HFFc6 (cell line): ENCODE results near the gene PTGER3. TPM values are rescaled to one million over a fixed set of nuclear protein-coding genes. Genes with fewer than 3 reads are reported as not detected.
A peak's percentile ranks its signal among the peaks of the same experiment; 100 is the strongest.

Experiments used
- DNase-seq: peaks from one replicate; pipeline ENCODE4 v3.0.0-alpha.2; 2018
- H3K27ac Mint-ChIP-seq: 2 replicates; pipeline ENCODE4 v1.8.0; 2020; ENCODE audit warnings: mild to moderate bottlenecking, mixed read lengths
- H3K27me3 Mint-ChIP-seq: 2 replicates; pipeline ENCODE4 v1.8.0; 2021; ENCODE audit warnings: mild to moderate bottlenecking, moderate library complexity, mixed read lengths; ENCODE audit not compliant: insufficient read depth
- H3K36me3 Mint-ChIP-seq: 2 replicates; pipeline ENCODE4 v1.8.0; 2021; ENCODE audit warnings: low read depth, mixed read lengths
- H3K4me1 Mint-ChIP-seq: 2 replicates; pipeline ENCODE4 v1.8.0; 2020; ENCODE audit warnings: low read depth, mixed read lengths
- H3K4me3 Mint-ChIP-seq: 2 replicates; pipeline ENCODE4 v1.8.0; 2020; ENCODE audit warnings: mild to moderate bottlenecking, moderate library complexity, mixed read lengths
- H3K9me3 Mint-ChIP-seq: 2 replicates; pipeline ENCODE4 v1.8.0; 2020; ENCODE audit warnings: mild to moderate bottlenecking, mixed read lengths
- long read RNA-seq: library from polyadenylated mRNA; unstranded; transcript quantifications from one replicate; pipeline ENCODE4 v2.0.0, GENCODE V29; 2019
- total RNA-seq, 6 experiments: library from RNA; stranded (reverse); fragmentation: NEBNext Ultra II Directional; extraction: Animal tissue kit (Norgen Biotek cat#: 25700); gene quantifications; 2 replicates in 1 of 6; 3 replicates in 5 of 6; pipeline ENCODE4 v1.2.3, GENCODE V29; 2021
- TF ChIP-seq, protein P1 (sequence below): fragments of 200-600 bp; sonication (generic); IDR thresholded peaks from 2 replicates; pipeline ENCODE4 v1.5.0; 2021; ENCODE audit warnings: antibody characterized with exemption, mild to moderate bottlenecking

PTGER3 gene
- total RNA-seq, result 1 to 10 TPM in 2 of 6 experiments, under 1 TPM in 4; 0.40 to 2.1 (median 0.54) TPM
- long read RNA-seq, partial matches to known transcripts, result 1 of 3 reads
- long read RNA-seq, other reads (novel, unspliced or antisense), result 1 of 3 reads

DNA sequence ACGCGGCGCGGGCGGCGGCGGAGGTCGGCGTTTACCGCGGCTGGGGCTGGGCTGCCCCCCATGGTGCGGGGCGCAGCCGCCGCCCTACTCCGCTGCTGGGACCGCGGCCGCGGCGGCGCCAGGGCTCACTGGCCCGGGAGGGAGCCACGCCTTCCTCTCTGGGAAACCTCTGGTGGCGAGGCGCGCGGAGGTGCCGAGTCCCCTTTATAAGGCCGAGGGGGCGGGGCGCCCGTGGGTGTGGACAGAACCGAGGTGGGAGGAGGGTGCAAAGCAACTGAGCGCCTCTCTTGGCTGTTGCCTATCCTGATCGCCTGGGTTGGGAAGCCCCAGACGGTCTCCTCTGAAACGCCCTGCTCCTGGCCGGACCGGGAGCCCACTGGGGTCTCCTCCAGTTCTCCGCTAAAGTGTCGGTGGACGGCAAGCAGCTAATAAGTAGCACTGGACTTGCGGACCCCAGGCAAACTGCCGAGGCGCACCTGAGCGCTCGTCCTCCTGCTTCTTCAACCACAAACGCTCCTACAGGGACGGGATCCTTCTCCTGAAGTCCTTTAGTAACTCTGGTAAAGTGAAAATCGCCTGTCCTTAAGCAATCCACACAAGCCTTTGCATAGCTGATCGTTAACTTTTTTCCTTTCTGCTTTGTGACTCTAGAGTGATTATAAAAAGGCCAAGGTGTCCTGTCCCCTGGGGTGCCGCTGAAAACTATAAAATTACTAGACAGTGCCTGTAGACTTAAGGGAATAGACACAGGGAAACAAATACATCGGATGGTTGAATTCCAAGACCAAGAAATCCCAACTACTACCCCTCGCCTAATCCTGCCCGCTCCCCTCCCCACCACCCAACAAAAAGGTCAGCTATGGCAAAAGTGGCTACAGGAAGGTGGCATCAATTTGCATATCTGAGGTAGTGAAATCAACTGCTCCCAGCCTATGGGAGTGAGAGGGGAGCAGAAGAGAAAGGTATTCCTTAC, at the start of gene PTGER3:
TSS of gene PTGER3 (minus strand) at position 182 of the 973 bp plus-strand sequence. CDS start 239 bp downstream, outside the sequence.
- Mint-ChIP-seq H3K27ac (no peak within 1 kb of the TSS), H3K36me3 (no peaks in the 10 kb centered on the region), H3K4me3 (peak within 1 kb of the TSS; percentile 67), H3K9me3 (no peaks in the 10 kb centered on the region), H3K4me1 (peaks cover 6% of the 10 kb centered on the region; the same call in 1 of the 2 replicates), H3K27me3 (peaks cover 25% of the 10 kb centered on the region)
- TF ChIP-seq, protein P1, sequence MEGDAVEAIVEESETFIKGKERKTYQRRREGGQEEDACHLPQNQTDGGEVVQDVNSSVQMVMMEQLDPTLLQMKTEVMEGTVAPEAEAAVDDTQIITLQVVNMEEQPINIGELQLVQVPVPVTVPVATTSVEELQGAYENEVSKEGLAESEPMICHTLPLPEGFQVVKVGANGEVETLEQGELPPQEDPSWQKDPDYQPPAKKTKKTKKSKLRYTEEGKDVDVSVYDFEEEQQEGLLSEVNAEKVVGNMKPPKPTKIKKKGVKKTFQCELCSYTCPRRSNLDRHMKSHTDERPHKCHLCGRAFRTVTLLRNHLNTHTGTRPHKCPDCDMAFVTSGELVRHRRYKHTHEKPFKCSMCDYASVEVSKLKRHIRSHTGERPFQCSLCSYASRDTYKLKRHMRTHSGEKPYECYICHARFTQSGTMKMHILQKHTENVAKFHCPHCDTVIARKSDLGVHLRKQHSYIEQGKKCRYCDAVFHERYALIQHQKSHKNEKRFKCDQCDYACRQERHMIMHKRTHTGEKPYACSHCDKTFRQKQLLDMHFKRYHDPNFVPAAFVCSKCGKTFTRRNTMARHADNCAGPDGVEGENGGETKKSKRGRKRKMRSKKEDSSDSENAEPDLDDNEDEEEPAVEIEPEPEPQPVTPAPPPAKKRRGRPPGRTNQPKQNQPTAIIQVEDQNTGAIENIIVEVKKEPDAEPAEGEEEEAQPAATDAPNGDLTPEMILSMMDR, result no peak
- DNase-seq, result no peak

DNA sequence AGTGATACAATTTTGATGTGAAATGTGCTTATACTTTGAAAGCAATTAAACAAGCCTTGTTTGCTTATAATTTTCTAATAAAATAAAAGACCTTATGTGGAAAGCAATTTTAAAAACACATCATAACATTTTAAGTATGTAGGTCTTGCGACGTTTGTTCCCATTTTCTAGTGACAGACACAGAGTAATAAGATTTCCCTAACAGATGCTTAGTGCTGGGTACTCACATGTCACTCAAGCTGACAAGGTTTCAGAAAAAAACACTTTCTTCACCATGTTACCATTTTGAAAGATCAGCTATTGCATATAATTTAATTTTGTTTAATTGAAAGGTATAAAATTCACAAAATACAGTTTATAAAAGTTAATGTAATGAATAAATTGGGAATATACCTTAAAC, 47.3 kb upstream of the PTGER3 start:
- Mint-ChIP-seq H3K36me3 (no peaks in the 10 kb centered on the region), H3K9me3 (no peaks in the 10 kb centered on the region), H3K27me3 (peaks cover 2% of the 10 kb centered on the region), H3K4me1 (peaks cover 13% of the 10 kb centered on the region), H3K27ac (no peak overlapping the region), H3K4me3 (no peak overlapping the region)
- no peak for DNase-seq
- TF ChIP-seq, protein P1, result no peak

DNA sequence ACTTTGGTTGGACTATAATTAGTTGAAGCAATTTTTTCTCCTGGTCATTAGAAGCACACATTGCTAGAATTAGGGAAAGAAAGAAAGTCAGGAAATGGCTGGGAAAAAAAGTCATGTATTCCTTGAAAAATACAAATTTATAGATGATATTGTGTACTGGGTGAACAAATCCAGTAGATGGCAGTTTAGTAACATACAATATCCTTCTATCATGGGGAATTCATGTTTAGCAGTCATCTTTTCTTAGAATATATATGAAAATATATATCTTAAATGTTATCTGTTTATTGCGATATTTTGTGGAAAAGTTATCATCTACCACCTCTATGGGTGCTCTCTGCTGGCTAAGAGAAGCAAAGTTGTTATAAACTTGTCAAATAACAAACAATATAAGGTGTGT, 46.3 kb upstream of the PTGER3 start:
- peak; percentile 25 for DNase-seq
- no peak overlapping the region for H3K4me3 Mint-ChIP-seq

DNA sequence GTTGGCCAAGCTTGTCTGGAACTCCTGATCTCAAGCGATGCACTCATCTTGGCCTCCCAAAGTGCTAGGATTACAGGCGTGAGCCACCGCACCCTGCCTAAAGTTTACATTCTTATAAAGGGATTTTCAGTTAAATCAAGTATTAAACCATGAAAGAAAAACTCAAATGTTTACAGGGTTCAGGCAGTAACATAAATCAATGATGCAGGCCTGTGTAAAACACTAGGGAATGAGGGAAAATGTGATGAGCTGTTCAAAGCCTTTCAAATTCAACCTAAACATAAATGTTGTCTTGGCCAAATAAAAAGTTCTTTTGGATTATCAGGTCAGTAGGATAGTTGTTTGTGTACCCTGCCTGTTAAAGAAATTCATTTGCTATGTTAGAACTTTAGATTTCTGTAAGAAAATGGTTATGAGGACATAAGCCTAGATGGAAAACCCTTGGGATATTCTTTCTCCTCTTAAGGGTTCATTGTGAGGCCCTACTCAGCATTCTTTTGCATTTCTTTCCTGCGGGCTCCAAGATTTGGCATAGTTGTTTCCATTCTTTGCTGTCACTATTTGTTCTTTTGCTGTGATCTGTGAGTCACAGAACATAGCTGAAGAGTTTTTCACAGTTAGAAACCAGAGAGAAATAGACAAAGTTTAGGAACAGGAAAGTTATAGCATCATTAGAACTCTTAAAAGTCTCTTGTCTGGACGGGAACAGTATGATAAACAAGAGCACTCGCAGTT, 42.1 kb upstream of the PTGER3 start:
- TF ChIP-seq, protein P1, result no peak
- DNase-seq, result peak; percentile 68
- no peaks in the 10 kb centered on the region for H3K9me3 Mint-ChIP-seq
- peak overlapping the region; percentile 75 for H3K4me3 Mint-ChIP-seq
- H3K27ac Mint-ChIP-seq, result peak overlapping the region; percentile 88
- H3K4me1 Mint-ChIP-seq, result peaks cover 50% of the 10 kb centered on the region
- no peaks in the 10 kb centered on the region; the same call in 1 of the 2 replicates for H3K27me3 Mint-ChIP-seq
- H3K36me3 Mint-ChIP-seq, result no peaks in the 10 kb centered on the region

More for the DNA sequence above, 46.3 kb upstream of the PTGER3 start:
- Mint-ChIP-seq H3K27ac (no peak overlapping the region), H3K9me3 (no peaks in the 10 kb centered on the region), H3K4me1 (peaks cover 23% of the 10 kb centered on the region), H3K36me3 (no peaks in the 10 kb centered on the region), H3K27me3 (no peaks in the 10 kb centered on the region; the same call in 1 of the 2 replicates)
- TF ChIP-seq, protein P1, result peak; percentile 79

DNA sequence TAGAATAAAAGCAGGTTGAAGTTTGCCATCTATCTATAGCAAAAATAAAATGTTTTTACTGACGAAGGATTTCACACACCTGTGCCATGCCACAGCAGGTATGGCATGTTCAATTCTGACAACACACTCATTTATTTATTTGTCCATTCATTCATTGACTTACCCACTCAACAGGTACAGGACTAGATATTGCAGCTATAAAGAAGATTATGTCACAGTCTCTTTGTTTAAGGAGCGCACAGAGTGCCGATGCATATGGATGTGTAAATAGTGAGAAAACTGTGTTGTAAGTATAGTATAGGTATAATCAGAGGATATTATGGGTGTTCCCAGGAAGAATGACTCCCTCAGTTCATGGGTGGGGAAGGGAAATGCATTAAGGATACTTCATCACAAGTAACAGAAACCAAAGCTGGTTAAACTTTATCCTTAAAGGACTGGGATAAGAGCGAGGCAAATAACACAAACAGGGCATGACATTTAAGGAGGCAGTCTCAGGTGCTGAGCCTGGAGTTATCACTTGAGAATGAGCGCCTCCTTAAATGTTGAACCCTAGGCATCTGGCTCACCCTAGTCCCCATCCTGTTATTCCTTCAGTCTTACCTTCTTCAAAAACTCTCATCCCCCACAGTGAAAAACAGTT, 41.1 kb upstream of the PTGER3 start:
- TF ChIP-seq, protein P1, result no peak
- H3K9me3 Mint-ChIP-seq, result no peaks in the 10 kb centered on the region
- H3K36me3 Mint-ChIP-seq, result no peaks in the 10 kb centered on the region
- H3K27me3 Mint-ChIP-seq, result no peaks in the 10 kb centered on the region; the same call in 1 of the 2 replicates
- H3K4me1 Mint-ChIP-seq, result peaks cover 56% of the 10 kb centered on the region
- H3K4me3 Mint-ChIP-seq, result no peak overlapping the region
- peak overlapping the region; percentile 88 for H3K27ac Mint-ChIP-seq
- DNase-seq, result no peak
